Endothelial cell of umbilical vein (primary cell): ENCODE data around the gene UBE2Q1. TPM values are rescaled to one million over a fixed set of nuclear protein-coding genes. Genes with fewer than 3 reads are reported as not detected.

ENCODE experiments used
- BruUV-seq: library from RNA; stranded (reverse); fragments of 400-500 nt; replicated peaks from 2 replicates; lab custom pipeline; 2021; lab: Mats Ljungman, UMichigan
- CTCF ChIA-PET: fragments of 300-600, 350-600 bp; sonication (Branson Sonifier 250); formaldehyde crosslinking; loops from one replicate; lab custom pipeline; 2021; ENCODE audit warnings: antibody characterized with exemption, inconsistent platforms; lab: Charles Lee
- POLR2A ChIA-PET: fragments of 300-600, 350-600 bp; sonication (Branson Sonifier 250); formaldehyde crosslinking; loops from one replicate; lab custom pipeline; 2021; ENCODE audit warnings: antibody characterized with exemption, inconsistent platforms; lab: Charles Lee
- DNase-seq: peaks from one replicate; pipeline ENCODE4 v3.0.0-alpha.2; 2011; ENCODE audit warnings: low read depth, low spot score
- FAIRE-seq: peaks from 2 replicates; lab custom pipeline; 2011; peaks lifted over from hg19 to GRCh38; lab: Jason Lieb, UNC
- H2AFZ ChIP-seq: 2 replicates; pipeline ENCODE4 v1.6.0; 2012; ENCODE audit warnings: low read depth, low read length, control low read depth, inconsistent platforms
- H3K27ac ChIP-seq: 2 replicates; pipeline ENCODE4 v1.5.1; 2011; ENCODE audit warnings: low read depth, mild to moderate bottlenecking, control low read depth, low read length, moderate library complexity; ENCODE audit not compliant: insufficient read depth
- H3K27me3 ChIP-seq, 2 experiments: 2 replicates each; pipeline versions ENCODE4 v1.6.0 to v1.6.1; 2011; ENCODE audit warnings: low read length in 2 of 2, mixed read lengths in 1 of 2; ENCODE audit not compliant: control insufficient read depth in 2 of 2, insufficient read depth in 2 of 2
- H3K36me3 ChIP-seq, 2 experiments: 2 replicates in 1 of 2; 3 replicates in 1 of 2; pipeline ENCODE4 v1.5.1; 2011; ENCODE audit warnings: low read length in 2 of 2, mild to moderate bottlenecking in 1 of 2, moderate library complexity in 1 of 2; ENCODE audit not compliant: control insufficient read depth in 2 of 2, insufficient read depth in 2 of 2; ENCODE audit errors: extremely low read depth in 1 of 2
- H3K4me1 ChIP-seq: 3 replicates; pipeline ENCODE4 v1.5.1; 2011; ENCODE audit warnings: mild to moderate bottlenecking, low read length; ENCODE audit not compliant: control insufficient read depth, insufficient read depth; ENCODE audit errors: extremely low read depth
- H3K4me2 ChIP-seq: 2 replicates; pipeline ENCODE4 v1.6.1; 2011; ENCODE audit warnings: low read length, control low read depth, mixed read lengths; ENCODE audit not compliant: insufficient read depth
- H3K4me3 ChIP-seq, 3 experiments: fragments of 200-600 bp in 1 of 3; sonication (generic), shearing (Covaris generic) in 1 of 3; replicated peaks in 1 of 3; 2 replicates each; pipeline ENCODE4 v1.5.1; 2011 to 2016; ENCODE audit warnings: control low read depth in 3 of 3, low read length in 3 of 3, mild to moderate bottlenecking in 2 of 3, inconsistent platforms in 1 of 3, low read depth in 1 of 3, moderate library complexity in 1 of 3; ENCODE audit not compliant: insufficient read depth in 1 of 3
- H3K79me2 ChIP-seq: 2 replicates; pipeline ENCODE4 v1.6.0; 2012; ENCODE audit warnings: low read length, inconsistent platforms; ENCODE audit not compliant: control insufficient read depth, insufficient read depth
- H3K9ac ChIP-seq: replicated peaks from 2 replicates; pipeline ENCODE3; 2011; ENCODE audit warnings: low read length, control low read depth; ENCODE audit not compliant: insufficient read depth; ENCODE audit errors: extremely low read depth
- H3K9me1 ChIP-seq: replicated peaks from 3 replicates; pipeline ENCODE4 v1.6.0; 2011; ENCODE audit warnings: mild to moderate bottlenecking, low read length; ENCODE audit not compliant: control insufficient read depth, insufficient read depth; ENCODE audit errors: extremely low read depth
- H3K9me3 ChIP-seq: replicated peaks from 2 replicates; pipeline ENCODE4 v1.5.1; 2012; ENCODE audit warnings: low read length, inconsistent platforms; ENCODE audit not compliant: control insufficient read depth, insufficient read depth
- H4K20me1 ChIP-seq: replicated peaks from 2 replicates; pipeline ENCODE3; 2011; ENCODE audit warnings: mild to moderate bottlenecking, low read length; ENCODE audit not compliant: control insufficient read depth, insufficient read depth; ENCODE audit errors: extremely low read depth
- EZH2 ChIP-seq: IDR thresholded peaks from 2 replicates; pipeline ENCODE4 v1.6.1; 2012; ENCODE audit warnings: borderline replicate concordance, low read depth, mild to moderate bottlenecking, moderate library complexity, low read length, inconsistent platforms; ENCODE audit not compliant: severe bottlenecking
- FOS ChIP-seq: IDR thresholded peaks from 2 replicates; pipeline ENCODE4 v1.6.1; 2011; ENCODE audit warnings: mild to moderate bottlenecking, low read length, moderate library complexity, borderline replicate concordance; ENCODE audit not compliant: insufficient read depth
- GATA2 ChIP-seq: IDR thresholded peaks from 2 replicates; pipeline ENCODE4 v1.7.0; 2011; ENCODE audit warnings: low read depth, mild to moderate bottlenecking, moderate library complexity, mixed read lengths, low read length; ENCODE audit not compliant: insufficient read length, insufficient read depth
- JUN ChIP-seq: IDR thresholded peaks from 2 replicates; pipeline ENCODE4 v1.6.1; 2011; ENCODE audit warnings: borderline replicate concordance, low read depth; ENCODE audit not compliant: insufficient read length, insufficient read depth
- MYC ChIP-seq: IDR thresholded peaks from one replicate; pipeline ENCODE4 v1.6.1; 2011; ENCODE audit warnings: mild to moderate bottlenecking, low read depth, low read length
- POLR2A ChIP-seq: IDR thresholded peaks from 2 replicates; pipeline ENCODE4 v1.6.1; 2012; ENCODE audit warnings: low read depth, mild to moderate bottlenecking, control low read depth, low read length
- POLR2AphosphoS5 ChIP-seq: IDR thresholded peaks from 2 replicates; pipeline ENCODE4 v1.6.1; 2012; ENCODE audit warnings: low read depth, mild to moderate bottlenecking, control low read depth, low read length, moderate library complexity; ENCODE audit not compliant: insufficient read depth
- dilution Hi-C: fragments of 300-500 bp; cut with MboI; formaldehyde crosslinking; loops from one replicate; pipeline ENCODE4 v1.15.0; 2019; ENCODE audit warnings: low sequenced_read_pairs; ENCODE audit not compliant: extremely low pct_ligation_motif_present
- intact Hi-C: fragments of 100-400 bp; cut with micrococcal nuclease; formaldehyde crosslinking; loops from one replicate; pipeline ENCODE4 v1.10.0; 2022
- polyA plus RNA-seq, 4 experiments: library from polyadenylated mRNA; depleted of rRNA in 3 of 4; stranded (reverse) in 3 of 4; unstranded in 1 of 4; fragments of >200 nt; gene quantifications; 2 replicates each; pipeline versions ENCODE4 v1.2.1 to v1.2.3, GENCODE V29; 2011 to 2012; ENCODE audit warnings: missing spikeins in 1 of 4
- total RNA-seq: library from RNA; stranded (reverse); gene quantifications from 2 replicates; pipeline ENCODE4 v1.2.3, GENCODE V29; 2021
- TF ChIP-seq, protein P1 (sequence below), 2 donors: IDR thresholded peaks; 1 replicate in 1 of 2; 2 replicates in 1 of 2; pipeline ENCODE4 v1.5.1; 2011; ENCODE audit warnings: low read length in 2 of 2, mild to moderate bottlenecking in 2 of 2, moderate library complexity in 2 of 2, control low read depth in 1 of 2, inconsistent platforms in 1 of 2, low read depth in 1 of 2; ENCODE audit not compliant: insufficient read depth in 1 of 2; ENCODE audit errors: extremely low read depth in 1 of 2
- TF ChIP-seq, protein P2 (sequence below): IDR thresholded peaks from 2 replicates; pipeline ENCODE4 v1.6.1; 2011; ENCODE audit not compliant: insufficient read depth, insufficient read length

UBE2Q1 gene
- total and polyA plus RNA-seq, 2 donors (not counting 3 experiments of a cell fraction or from before 2014, with no cell fraction given): 16.5 to 85.4 TPM

DNA sequence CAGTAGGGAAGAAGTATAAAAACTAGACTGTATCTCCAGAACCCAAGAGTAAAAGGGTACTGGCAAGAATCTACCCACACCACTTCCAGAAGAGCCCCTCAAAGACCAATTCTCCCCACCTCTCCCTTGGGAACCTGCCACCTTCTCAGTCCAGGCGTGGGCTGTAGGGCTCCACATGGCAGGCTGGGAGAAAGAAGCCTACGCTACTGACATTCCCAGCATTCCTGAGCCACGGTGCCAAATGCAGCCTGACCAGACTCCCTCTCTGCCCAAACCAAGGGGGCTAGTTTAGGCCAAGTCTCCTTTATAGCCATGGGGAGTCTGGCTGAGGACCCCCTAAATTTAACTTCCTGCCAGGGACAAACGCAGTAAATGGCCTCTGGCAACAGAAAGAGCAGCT, 2.0 kb downstream of the UBE2Q1 start:
- CTCF ChIA-PET: interaction anchor here (0.6 to 6.2 kb wide), 6 partner anchors 10 to 959 kb away, joined by 3 to 49 read pairs (median 4); no protein-coding TSS in a partner anchor

More for the DNA sequence above, 2.0 kb downstream of the UBE2Q1 start:
- DNase-seq (no peak), FAIRE-seq (peak; percentile 80)
- Histone ChIP-seq H3K27me3 (no peaks in the 10 kb centered on the region), H3K9me1 (no peaks in the 10 kb centered on the region), H2AFZ (no peak overlapping the region), H3K4me3 (peak overlapping the region; percentile 92), H3K9ac (peak overlapping the region; percentile 85), H3K4me1 (peaks cover 26% of the 10 kb centered on the region), H3K36me3 (peaks cover 31 to 40% of the 10 kb centered on the region in 2 experiments), H3K79me2 (peaks cover 32% of the 10 kb centered on the region), H3K27ac (peak overlapping the region; percentile 39), H4K20me1 (no peaks in the 10 kb centered on the region), H3K9me3 (no peaks in the 10 kb centered on the region), H3K4me2 (peak overlapping the region; percentile 94)
- intact Hi-C loops: loop anchor here (5.0 kb wide), 3 partner anchors 134 to 461 kb away; partner anchors contain the start of gene ZBTB7B
- dilution Hi-C loops: no loop called here
- BruUV-seq: no TSS peak
- TF ChIP-seq, protein P1, sequence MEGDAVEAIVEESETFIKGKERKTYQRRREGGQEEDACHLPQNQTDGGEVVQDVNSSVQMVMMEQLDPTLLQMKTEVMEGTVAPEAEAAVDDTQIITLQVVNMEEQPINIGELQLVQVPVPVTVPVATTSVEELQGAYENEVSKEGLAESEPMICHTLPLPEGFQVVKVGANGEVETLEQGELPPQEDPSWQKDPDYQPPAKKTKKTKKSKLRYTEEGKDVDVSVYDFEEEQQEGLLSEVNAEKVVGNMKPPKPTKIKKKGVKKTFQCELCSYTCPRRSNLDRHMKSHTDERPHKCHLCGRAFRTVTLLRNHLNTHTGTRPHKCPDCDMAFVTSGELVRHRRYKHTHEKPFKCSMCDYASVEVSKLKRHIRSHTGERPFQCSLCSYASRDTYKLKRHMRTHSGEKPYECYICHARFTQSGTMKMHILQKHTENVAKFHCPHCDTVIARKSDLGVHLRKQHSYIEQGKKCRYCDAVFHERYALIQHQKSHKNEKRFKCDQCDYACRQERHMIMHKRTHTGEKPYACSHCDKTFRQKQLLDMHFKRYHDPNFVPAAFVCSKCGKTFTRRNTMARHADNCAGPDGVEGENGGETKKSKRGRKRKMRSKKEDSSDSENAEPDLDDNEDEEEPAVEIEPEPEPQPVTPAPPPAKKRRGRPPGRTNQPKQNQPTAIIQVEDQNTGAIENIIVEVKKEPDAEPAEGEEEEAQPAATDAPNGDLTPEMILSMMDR (IDR thresholded peaks at IDR 0.05; ENCODE audit: extremely low read depth in 1 of 2, insufficient read depth in 1 of 2, low read depth in 1 of 2, low read length in 2 of 2): no peak
- TF ChIP-seq POLR2A (no peak), FOS (no peak), POLR2AphosphoS5 (no peak), JUN (no peak), EZH2 (no peak), MYC (no peak), GATA2 (no peak)
- TF ChIP-seq, protein P2, sequence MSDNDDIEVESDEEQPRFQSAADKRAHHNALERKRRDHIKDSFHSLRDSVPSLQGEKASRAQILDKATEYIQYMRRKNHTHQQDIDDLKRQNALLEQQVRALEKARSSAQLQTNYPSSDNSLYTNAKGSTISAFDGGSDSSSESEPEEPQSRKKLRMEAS: no peak
- POLR2A ChIA-PET: no interaction called here
